Natural killer cell treated with Interleukin-12 subunit alpha and Interleukin-12 subunit beta and Interleukin-15 and Interleukin-18, amount 100 ng/mL, for 72 hours (primary cell): Measurements from ENCODE around the gene ZCCHC14. TPM values are rescaled to one million over a fixed set of nuclear protein-coding genes. Genes with fewer than 3 reads are reported as not detected.
A peak's percentile ranks its signal among the peaks of the same experiment; 100 is the strongest.
"Not testable (repeated sequence)": the region's sequence is repeated elsewhere in the genome, so short reads cannot be mapped to it uniquely, and the experiment has no call there.

Source experiments
- ATAC-seq, 2 donors: fragments of 150-1000 bp; cut with Tn5 transposase in 1 of 2; sonication (Bioruptor Pico), chemical (Tn5 transposase) in 1 of 2; 2 replicates each; pipeline ENCODE4 v1.10.0; 2021
- DNase-seq: peaks from one replicate; pipeline ENCODE4 v3.0.0; 2022; ENCODE audit warnings: low spot score
- H3K27ac Mint-ChIP-seq, 2 donors: 1 replicate in 1 of 2; 2 replicates in 1 of 2; pipeline ENCODE4 v1.8.0; 2022; ENCODE audit warnings: mixed read lengths in 2 of 2, mild to moderate bottlenecking in 1 of 2, moderate library complexity in 1 of 2
- H3K27me3 Mint-ChIP-seq, 2 donors: 1 replicate in 1 of 2; 2 replicates in 1 of 2; pipeline ENCODE4 v1.8.0; 2022; ENCODE audit warnings: mixed read lengths in 2 of 2
- H3K36me3 Mint-ChIP-seq: one replicate; pipeline ENCODE4 v1.8.0; 2022; ENCODE audit warnings: mixed read lengths
- H3K4me1 Mint-ChIP-seq, 2 donors: 1 replicate in 1 of 2; 2 replicates in 1 of 2; pipeline ENCODE4 v1.8.0; 2022; ENCODE audit warnings: low read depth in 2 of 2, mixed read lengths in 2 of 2, mild to moderate bottlenecking in 1 of 2
- H3K4me3 Mint-ChIP-seq: one replicate; pipeline ENCODE4 v1.8.0; 2022; ENCODE audit warnings: mixed read lengths
- H3K9me3 Mint-ChIP-seq: 2 replicates; pipeline ENCODE4 v1.8.0; 2022; ENCODE audit warnings: mixed read lengths
- total RNA-seq, 2 donors: library from RNA; stranded (reverse); gene quantifications; one replicate each; pipeline ENCODE4 v1.2.3, GENCODE V29; 2022

ZCCHC14 gene
- total RNA-seq, 2 donors from 2014 or later, result 15.7 to 15.9 TPM

GRCh38 chr16:87366288-87366687 is 126.5 kb downstream of the ZCCHC14 start:
- Mint-ChIP-seq H3K27ac (no peak overlapping the region), H3K9me3 (no peaks in the 10 kb centered on the region), H3K27me3 (no peaks in the 10 kb centered on the region), H3K4me1 (peaks cover 25 to 35% of the 10 kb centered on the region in 2 donors), H3K4me3 (no peak overlapping the region), H3K36me3 (no peaks in the 10 kb centered on the region)
- ATAC-seq (no peak), DNase-seq (peak; percentile 22)

GRCh38 chr16:87365021-87365713 is 127.7 kb downstream of the ZCCHC14 start:
- Mint-ChIP-seq H3K4me3 (no peak overlapping the region), H3K4me1 (peaks cover 21 to 34% of the 10 kb centered on the region in 2 donors), H3K27me3 (no peaks in the 10 kb centered on the region), H3K9me3 (no peaks in the 10 kb centered on the region), H3K36me3 (no peaks in the 10 kb centered on the region), H3K27ac (peak overlapping the region in 1 of 2 donors; percentile 69)
- DNase-seq, result peak; percentile 16
- no peak for ATAC-seq

GRCh38 chr16:87363771-87364455 is 128.9 kb downstream of the ZCCHC14 start:
- Mint-ChIP-seq H3K4me3 (no peak overlapping the region), H3K9me3 (no peaks in the 10 kb centered on the region), H3K36me3 (peaks cover 5% of the 10 kb centered on the region)

GRCh38 chr16:87362828-87363559 is 129.8 kb downstream of the ZCCHC14 start:
- ATAC-seq, H3K36me3 Mint-ChIP-seq, DNase-seq, H3K9me3 Mint-ChIP-seq, H3K27me3 Mint-ChIP-seq, H3K4me3 Mint-ChIP-seq: not testable (repeated sequence)
- H3K4me1 Mint-ChIP-seq, result peaks cover 12 to 31% of the 10 kb centered on the region in 2 donors
- H3K27ac Mint-ChIP-seq, result peak overlapping the region in 1 of 2 donors; percentile 47

More at GRCh38 chr16:87363771-87364455, 128.9 kb downstream of the ZCCHC14 start:
- Mint-ChIP-seq H3K27me3 (no peaks in the 10 kb centered on the region), H3K4me1 (peaks cover 18 to 35% of the 10 kb centered on the region in 2 donors), H3K27ac (peak overlapping the region in 1 of 2 donors; percentile 69)
- DNase-seq (no peak), ATAC-seq (peak; percentile 22 to 25)

- H3K4me3 Mint-ChIP-seq, result no peak overlapping the region
- no peak for ATAC-seq
- peaks cover 5% of the 10 kb centered on the region for H3K36me3 Mint-ChIP-seq
- DNase-seq, result no peak
- peaks cover 12 to 31% of the 10 kb centered on the region in 2 donors for H3K4me1 Mint-ChIP-seq
- H3K27me3 Mint-ChIP-seq, result no peaks in the 10 kb centered on the region
- no peak overlapping the region for H3K27ac Mint-ChIP-seq
- no peaks in the 10 kb centered on the region for H3K9me3 Mint-ChIP-seq
Measured at GRCh38 chr16:87361916-87362619, 130.8 kb downstream of the ZCCHC14 start.

- Mint-ChIP-seq H3K4me3 (no peak overlapping the region), H3K9me3 (no peaks in the 10 kb centered on the region), H3K36me3 (peaks cover 5% of the 10 kb centered on the region), H3K27me3 (no peaks in the 10 kb centered on the region), H3K4me1 (peaks cover 12 to 29% of the 10 kb centered on the region in 2 donors), H3K27ac (no peak overlapping the region)
- ATAC-seq, result no peak
- no peak for DNase-seq
Measured at GRCh38 chr16:87360862-87361610, 131.8 kb downstream of the ZCCHC14 start.

GRCh38 chr16:87359121-87359520 is 133.7 kb downstream of the ZCCHC14 start:
- Mint-ChIP-seq H3K4me1 (peaks cover under 1 to 13% of the 10 kb centered on the region in 2 donors), H3K9me3 (no peaks in the 10 kb centered on the region), H3K27me3 (no peaks in the 10 kb centered on the region), H3K36me3 (peaks cover 5% of the 10 kb centered on the region), H3K4me3 (no peak overlapping the region), H3K27ac (no peak overlapping the region)
- ATAC-seq (no peak), DNase-seq (no peak)

GRCh38 chr16:87358696-87359095 is 134.1 kb downstream of the ZCCHC14 start:
- no peak overlapping the region for H3K27ac Mint-ChIP-seq
- H3K4me1 Mint-ChIP-seq, result peaks cover 0 to 9% of the 10 kb centered on the region in 2 donors
- ATAC-seq, result no peak
- no peaks in the 10 kb centered on the region for H3K9me3 Mint-ChIP-seq
- no peak for DNase-seq
- H3K4me3 Mint-ChIP-seq, result no peak overlapping the region
- H3K27me3 Mint-ChIP-seq, result no peaks in the 10 kb centered on the region
- peaks cover 5% of the 10 kb centered on the region for H3K36me3 Mint-ChIP-seq

- H3K4me1 Mint-ChIP-seq, result peaks cover 0 to 7% of the 10 kb centered on the region in 2 donors
- ATAC-seq (no peak), DNase-seq (no peak)
- peaks cover 5% of the 10 kb centered on the region for H3K36me3 Mint-ChIP-seq
- no peaks in the 10 kb centered on the region for H3K27me3 Mint-ChIP-seq
- no peaks in the 10 kb centered on the region for H3K9me3 Mint-ChIP-seq
- H3K4me3 Mint-ChIP-seq, result no peak overlapping the region
- H3K27ac Mint-ChIP-seq, result no peak overlapping the region
Measured at GRCh38 chr16:87358250-87358649, 134.6 kb downstream of the ZCCHC14 start.

- Mint-ChIP-seq H3K36me3 (peaks cover 5% of the 10 kb centered on the region), H3K4me3 (no peak overlapping the region), H3K27ac (no peak overlapping the region), H3K9me3 (no peaks in the 10 kb centered on the region), H3K4me1 (peaks cover 0 to 8% of the 10 kb centered on the region in 2 donors), H3K27me3 (no peaks in the 10 kb centered on the region)
- no peak for DNase-seq
- ATAC-seq, result peak in 1 of 2 donors; percentile 46
Measured at GRCh38 chr16:87356491-87356853, 136.4 kb downstream of the ZCCHC14 start.
